ENCODE data around the gene KIZ. TPM values are rescaled to one million over a fixed set of nuclear protein-coding genes. Genes with fewer than 3 reads are reported as not detected.

The KIZ gene
- total RNA-seq, 1 donor: 40.5 TPM

DNA sequence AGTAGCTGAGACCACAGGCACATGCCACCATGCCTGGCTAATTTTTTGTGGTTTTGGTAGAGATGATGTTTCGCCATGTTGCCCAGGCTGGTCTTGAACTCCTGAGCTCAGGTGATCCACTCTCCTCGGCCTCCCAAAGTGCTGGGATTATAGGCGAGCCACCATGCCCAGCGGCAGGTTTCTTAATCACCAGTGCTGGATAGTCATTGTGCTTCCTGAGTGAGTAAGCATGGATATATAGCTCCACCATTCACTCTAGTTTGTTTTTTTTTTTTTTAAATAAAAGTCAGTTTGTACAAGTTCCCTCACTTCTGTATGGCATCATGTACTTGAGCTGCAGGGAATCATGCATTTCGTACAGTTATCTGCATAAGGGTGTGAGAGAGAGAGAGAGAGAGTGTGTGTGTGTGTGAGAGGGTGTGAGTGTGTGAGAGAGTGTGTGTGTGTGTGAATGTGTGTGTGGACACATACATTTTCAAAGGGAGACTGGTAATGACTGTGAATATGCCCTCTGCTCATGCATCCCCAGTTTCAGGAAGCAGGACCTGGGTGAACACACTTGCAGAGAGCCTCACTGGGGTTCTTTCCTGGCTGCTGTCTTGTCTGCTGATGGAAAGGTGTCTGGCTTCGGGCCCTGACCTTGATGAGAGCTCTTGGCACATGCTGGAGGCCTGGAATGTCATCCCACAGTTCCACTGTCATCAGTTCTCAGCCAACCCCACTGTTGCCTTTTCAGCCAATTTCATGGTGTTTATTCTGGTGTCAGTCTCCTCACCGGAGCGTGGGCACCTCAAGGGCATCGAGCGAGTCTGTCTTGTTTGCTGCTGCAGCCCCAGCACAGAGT, 112.3 kb downstream of the KIZ start:
- DNase-seq (ENCODE audit: insufficient read length, low spot score, missing footprints): no peak
- TF ChIP-seq, protein P1, sequence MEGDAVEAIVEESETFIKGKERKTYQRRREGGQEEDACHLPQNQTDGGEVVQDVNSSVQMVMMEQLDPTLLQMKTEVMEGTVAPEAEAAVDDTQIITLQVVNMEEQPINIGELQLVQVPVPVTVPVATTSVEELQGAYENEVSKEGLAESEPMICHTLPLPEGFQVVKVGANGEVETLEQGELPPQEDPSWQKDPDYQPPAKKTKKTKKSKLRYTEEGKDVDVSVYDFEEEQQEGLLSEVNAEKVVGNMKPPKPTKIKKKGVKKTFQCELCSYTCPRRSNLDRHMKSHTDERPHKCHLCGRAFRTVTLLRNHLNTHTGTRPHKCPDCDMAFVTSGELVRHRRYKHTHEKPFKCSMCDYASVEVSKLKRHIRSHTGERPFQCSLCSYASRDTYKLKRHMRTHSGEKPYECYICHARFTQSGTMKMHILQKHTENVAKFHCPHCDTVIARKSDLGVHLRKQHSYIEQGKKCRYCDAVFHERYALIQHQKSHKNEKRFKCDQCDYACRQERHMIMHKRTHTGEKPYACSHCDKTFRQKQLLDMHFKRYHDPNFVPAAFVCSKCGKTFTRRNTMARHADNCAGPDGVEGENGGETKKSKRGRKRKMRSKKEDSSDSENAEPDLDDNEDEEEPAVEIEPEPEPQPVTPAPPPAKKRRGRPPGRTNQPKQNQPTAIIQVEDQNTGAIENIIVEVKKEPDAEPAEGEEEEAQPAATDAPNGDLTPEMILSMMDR (IDR thresholded peaks at IDR 0.05; ENCODE audit: extremely low read depth, low read depth, low read length): no peak
- H3K27ac ChIP-seq (ENCODE audit: low read depth, low read length): no peak overlapping the region
- H3K4me1 ChIP-seq (ENCODE audit: insufficient read depth, low read length): peaks cover 4% of the 10 kb centered on the region
- H2AFZ ChIP-seq (ENCODE audit: low read length): no peak overlapping the region
- H3K36me3 ChIP-seq (ENCODE audit: insufficient read depth, low read length): no peaks in the 10 kb centered on the region
- H3K4me2 ChIP-seq (ENCODE audit: insufficient read depth, low read length): no peak overlapping the region
- no peaks in the 10 kb centered on the region for H3K9me3 ChIP-seq (ENCODE audit: low read depth, low read length)
- no peaks in the 10 kb centered on the region for H3K79me2 ChIP-seq (ENCODE audit: insufficient read depth, low read length)
- no peaks in the 10 kb centered on the region for H3K27me3 ChIP-seq (ENCODE audit: insufficient read depth, low read length)
- H3K4me3 ChIP-seq (ENCODE audit: insufficient read depth, low read length): no peak overlapping the region
- no peaks in the 10 kb centered on the region for H4K20me1 ChIP-seq (ENCODE audit: insufficient read depth, low read length)

DNA sequence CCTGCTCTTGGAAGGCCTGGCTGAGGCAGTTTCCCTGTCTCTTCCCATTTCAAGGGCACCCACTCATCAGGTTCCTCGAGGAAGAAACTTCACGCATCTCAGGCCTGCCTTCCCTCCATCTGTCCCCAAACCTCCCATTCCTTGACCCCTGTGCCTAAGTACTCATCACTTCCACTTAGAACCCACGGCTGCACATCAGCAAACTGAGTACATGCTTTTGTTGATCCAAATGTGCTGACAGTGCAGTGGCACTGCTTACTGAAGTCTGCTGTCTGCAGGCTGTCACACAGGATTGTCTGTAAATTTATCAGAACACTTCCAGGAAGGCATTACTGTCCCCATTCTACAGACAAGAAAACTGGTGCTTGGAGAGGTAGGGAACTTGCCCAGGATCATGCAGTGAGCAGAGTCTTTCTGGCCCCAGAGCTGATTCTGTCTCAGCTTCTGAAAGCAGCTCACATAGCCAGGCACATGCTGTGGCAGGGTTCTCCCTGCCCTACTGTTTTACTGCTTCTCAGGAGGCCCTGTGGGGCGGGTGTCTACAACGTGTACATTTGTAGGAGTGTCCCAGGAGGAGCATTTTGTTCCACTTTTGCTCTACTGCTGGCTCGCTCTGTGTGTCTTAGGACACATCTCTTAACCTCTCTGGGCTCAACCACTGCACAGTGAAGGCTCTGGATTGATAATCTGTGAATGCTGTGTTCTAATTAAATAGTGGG, 113.1 kb downstream of the KIZ start:
- peaks cover 4% of the 10 kb centered on the region for H3K4me1 ChIP-seq (ENCODE audit: insufficient read depth, low read length)
- no peak overlapping the region for H3K27ac ChIP-seq (ENCODE audit: low read depth, low read length)
- no peak for DNase-seq (ENCODE audit: insufficient read length, low spot score, missing footprints)
- H3K27me3 ChIP-seq (ENCODE audit: insufficient read depth, low read length): no peaks in the 10 kb centered on the region
- H3K36me3 ChIP-seq (ENCODE audit: insufficient read depth, low read length): no peaks in the 10 kb centered on the region
- no peaks in the 10 kb centered on the region for H3K9me3 ChIP-seq (ENCODE audit: low read depth, low read length)
- no peaks in the 10 kb centered on the region for H3K79me2 ChIP-seq (ENCODE audit: insufficient read depth, low read length)
- TF ChIP-seq, protein P1 (IDR thresholded peaks at IDR 0.05; ENCODE audit: extremely low read depth, low read depth, low read length): no peak
- H4K20me1 ChIP-seq (ENCODE audit: insufficient read depth, low read length): no peaks in the 10 kb centered on the region
- no peak overlapping the region for H3K4me2 ChIP-seq (ENCODE audit: insufficient read depth, low read length)
- H2AFZ ChIP-seq (ENCODE audit: low read length): no peak overlapping the region
- H3K4me3 ChIP-seq (ENCODE audit: insufficient read depth, low read length): no peak overlapping the region

DNA sequence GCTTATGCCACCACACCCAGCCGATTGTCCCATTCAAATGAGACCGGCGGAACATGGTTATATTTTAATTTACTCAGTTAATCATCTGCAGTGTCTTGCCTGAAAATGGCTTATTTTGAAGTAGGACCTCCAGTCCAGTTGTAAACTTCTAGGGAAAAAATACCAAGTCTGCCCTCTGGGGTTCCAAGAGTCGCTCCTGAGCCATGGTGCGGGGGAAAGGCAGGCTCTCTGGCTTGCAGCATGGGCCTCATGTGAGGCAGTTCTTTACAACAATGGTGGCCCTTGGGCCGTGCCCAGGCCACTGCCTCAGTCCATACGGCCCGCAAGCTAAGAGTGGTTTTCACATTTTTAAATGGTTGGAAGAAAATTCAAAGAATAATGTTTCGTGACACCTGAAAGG, 114.5 kb downstream of the KIZ start:
- TF ChIP-seq, protein P1 (IDR thresholded peaks at IDR 0.05; ENCODE audit: extremely low read depth, low read depth, low read length): no peak

DNA sequence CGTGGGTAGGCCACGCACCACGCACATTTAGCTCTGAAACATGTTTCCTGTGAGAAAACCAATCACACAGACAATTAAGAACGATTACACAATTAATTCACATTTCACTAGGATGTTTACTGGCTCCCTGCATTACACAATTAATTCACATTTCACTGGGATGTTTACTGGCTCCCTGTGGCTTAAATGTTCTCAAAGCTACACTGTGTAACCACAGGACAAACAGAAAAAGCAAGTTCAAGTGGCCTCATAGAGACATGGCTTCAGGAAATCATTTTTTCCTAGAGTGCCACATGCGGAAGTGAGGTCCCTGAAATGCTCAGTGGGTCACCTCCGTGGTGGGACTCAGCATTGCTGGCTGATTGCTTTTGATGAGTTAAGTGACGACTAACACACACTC, 115.5 kb downstream of the KIZ start:
- Histone ChIP-seq H3K9me3 (ENCODE audit: low read depth, low read length) (no peaks in the 10 kb centered on the region), H3K4me1 (ENCODE audit: insufficient read depth, low read length) (no peaks in the 10 kb centered on the region), H3K79me2 (ENCODE audit: insufficient read depth, low read length) (no peaks in the 10 kb centered on the region), H3K36me3 (ENCODE audit: insufficient read depth, low read length) (no peaks in the 10 kb centered on the region), H3K4me2 (ENCODE audit: insufficient read depth, low read length) (no peak overlapping the region), H3K4me3 (ENCODE audit: insufficient read depth, low read length) (no peak overlapping the region), H2AFZ (ENCODE audit: low read length) (no peak overlapping the region), H3K27me3 (ENCODE audit: insufficient read depth, low read length) (no peaks in the 10 kb centered on the region), H3K27ac (ENCODE audit: low read depth, low read length) (no peak overlapping the region), H4K20me1 (ENCODE audit: insufficient read depth, low read length) (no peaks in the 10 kb centered on the region)
- TF ChIP-seq, protein P1 (IDR thresholded peaks at IDR 0.05; ENCODE audit: extremely low read depth, low read depth, low read length): no peak
- DNase-seq (ENCODE audit: insufficient read length, low spot score, missing footprints): no peak

More for the DNA sequence above, 114.5 kb downstream of the KIZ start:
- no peaks in the 10 kb centered on the region for H3K9me3 ChIP-seq (ENCODE audit: low read depth, low read length)
- no peaks in the 10 kb centered on the region for H3K27me3 ChIP-seq (ENCODE audit: insufficient read depth, low read length)
- H3K4me1 ChIP-seq (ENCODE audit: insufficient read depth, low read length): peaks cover 4% of the 10 kb centered on the region
- no peaks in the 10 kb centered on the region for H4K20me1 ChIP-seq (ENCODE audit: insufficient read depth, low read length)
- no peak for DNase-seq (ENCODE audit: insufficient read length, low spot score, missing footprints)
- H3K36me3 ChIP-seq (ENCODE audit: insufficient read depth, low read length): no peaks in the 10 kb centered on the region
- no peak overlapping the region for H3K4me2 ChIP-seq (ENCODE audit: insufficient read depth, low read length)
- no peak overlapping the region for H3K27ac ChIP-seq (ENCODE audit: low read depth, low read length)
- no peak overlapping the region for H3K4me3 ChIP-seq (ENCODE audit: insufficient read depth, low read length)
- H2AFZ ChIP-seq (ENCODE audit: low read length): no peak overlapping the region
- no peaks in the 10 kb centered on the region for H3K79me2 ChIP-seq (ENCODE audit: insufficient read depth, low read length)
